Activated CD8-positive, alpha-beta memory T cell treated with anti-CD3 and anti-CD28 coated beads for 24 hours (primary cell): Measurements from ENCODE around the gene PRICKLE3.
"Not testable (repeated sequence)": the region's sequence is repeated elsewhere in the genome, so short reads cannot be mapped to it uniquely, and the experiment has no call there.

Source experiments
- DNase-seq: peaks from one replicate; pipeline ENCODE4 v3.0.0-alpha.2; 2020

PRICKLE3 gene

DNA sequence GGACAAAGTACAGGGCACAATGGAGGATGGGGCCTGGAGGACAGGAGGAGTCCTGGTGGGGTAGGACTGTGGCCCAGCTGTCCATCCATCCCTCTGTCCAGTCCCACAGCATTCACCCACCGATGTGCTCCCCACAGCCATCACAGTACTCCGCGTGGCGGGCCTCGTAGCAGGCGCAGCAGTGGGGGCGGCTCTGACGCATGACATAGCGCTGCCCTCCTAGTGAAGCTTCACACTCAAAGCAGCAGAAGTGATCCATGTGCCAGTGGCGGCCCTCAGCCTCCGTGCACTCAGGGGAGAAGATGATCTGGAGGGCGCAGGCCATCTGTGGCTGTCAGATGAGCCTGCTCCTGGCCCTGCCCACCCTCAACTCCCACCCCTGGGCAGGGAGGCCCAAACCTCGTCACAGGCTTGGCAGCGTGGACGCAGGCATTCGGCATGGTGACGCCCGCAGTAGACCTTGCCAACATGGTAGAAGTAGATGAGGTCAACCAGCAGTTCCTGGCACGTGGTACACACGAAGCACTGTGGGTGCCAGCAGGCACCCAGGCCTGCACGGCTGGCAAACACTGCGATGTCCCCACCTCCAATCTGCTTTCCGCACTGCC is 8.2 kb downstream of the PRICKLE3 start:
- DNase-seq = no peak

DNA sequence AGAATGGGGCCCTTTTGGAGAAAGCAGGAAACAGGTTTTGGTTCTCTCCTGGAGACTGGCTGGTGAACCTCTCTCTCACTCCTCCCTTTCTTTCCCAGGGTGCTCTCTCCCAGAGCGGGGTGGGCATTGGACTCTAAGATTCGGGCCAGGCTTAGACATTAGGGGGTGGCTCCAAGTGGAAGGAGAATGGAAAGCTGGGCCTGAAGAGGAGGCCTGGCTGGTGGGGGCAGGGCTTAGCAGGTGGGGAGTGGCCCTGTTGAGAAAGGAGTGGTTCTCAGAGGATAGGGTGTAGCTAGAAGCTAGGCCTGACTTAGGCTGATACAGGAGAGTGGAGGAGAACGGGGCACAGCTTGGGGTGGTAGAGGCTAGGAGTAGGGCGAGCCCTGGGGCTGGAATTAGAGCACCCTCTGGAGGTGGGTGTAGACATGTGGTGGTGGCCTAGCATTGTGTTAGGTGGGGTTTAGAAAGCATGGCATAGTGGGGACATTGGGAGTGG is 8.8 kb downstream of the PRICKLE3 start:
- no peak for DNase-seq

GRCh38 chrX:49176421-49177326 is 9.5 kb downstream of the PRICKLE3 start:
- no peak for DNase-seq

DNA sequence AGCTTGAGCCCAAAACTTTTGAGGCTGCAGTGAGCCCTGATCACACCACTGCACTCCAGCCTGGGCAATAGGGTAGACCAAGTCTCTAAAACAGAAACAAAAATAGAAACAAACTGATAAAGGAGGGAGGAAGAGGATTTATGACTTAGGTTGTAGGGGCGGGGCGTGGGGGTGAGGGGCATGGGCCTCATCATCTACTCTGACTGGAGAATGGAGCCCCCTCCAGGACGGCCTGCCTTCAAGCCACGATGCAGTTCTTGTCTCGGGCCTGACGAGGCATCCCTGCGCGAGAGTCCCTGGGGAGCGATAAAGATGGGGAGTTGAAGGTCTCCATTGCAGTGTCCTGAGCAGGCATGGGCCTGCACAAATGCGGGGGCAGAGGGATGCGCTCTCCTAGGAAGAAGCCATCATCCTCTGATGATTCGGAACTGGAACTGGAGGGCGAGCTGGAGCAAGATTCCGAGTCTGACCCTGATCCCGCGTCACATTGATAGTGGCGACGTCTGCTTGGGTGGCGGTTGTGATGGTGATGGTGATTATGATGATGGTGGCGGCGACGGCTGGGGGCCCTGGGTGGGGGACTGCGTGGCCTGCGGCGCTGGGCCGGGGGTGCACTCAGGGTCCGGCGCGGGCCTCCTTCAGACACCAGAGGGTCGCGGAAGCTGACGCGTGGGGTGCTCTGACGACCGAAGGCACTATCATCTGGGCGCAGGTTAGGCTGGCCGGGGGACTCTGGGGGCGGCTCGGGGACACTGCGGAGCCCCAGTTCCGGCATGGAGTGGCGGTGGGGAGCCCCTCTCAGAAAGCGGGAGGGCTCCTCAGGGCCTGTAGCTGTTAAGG is 10.5 kb downstream of the PRICKLE3 start:
- DNase-seq = no peak

DNA sequence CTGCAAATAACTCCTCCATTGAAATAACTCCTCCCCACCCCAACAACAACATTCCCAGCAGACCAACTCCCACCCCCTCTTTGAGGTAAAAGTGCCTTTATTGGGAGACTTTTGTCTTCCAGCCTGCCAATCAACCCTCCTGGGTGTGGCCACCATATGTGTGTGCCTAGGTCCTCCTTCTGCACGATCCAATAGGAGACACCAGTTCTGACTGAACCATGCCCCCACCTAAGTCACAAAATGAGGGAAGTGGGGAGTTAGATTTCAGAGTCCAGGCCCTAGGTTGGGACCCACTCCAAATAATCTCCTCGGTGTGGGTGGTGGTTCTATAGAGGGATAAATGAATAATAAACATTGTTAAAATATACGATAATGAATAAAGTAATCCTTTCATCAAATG is 11.4 kb downstream of the PRICKLE3 start:
- no peak for DNase-seq

DNA sequence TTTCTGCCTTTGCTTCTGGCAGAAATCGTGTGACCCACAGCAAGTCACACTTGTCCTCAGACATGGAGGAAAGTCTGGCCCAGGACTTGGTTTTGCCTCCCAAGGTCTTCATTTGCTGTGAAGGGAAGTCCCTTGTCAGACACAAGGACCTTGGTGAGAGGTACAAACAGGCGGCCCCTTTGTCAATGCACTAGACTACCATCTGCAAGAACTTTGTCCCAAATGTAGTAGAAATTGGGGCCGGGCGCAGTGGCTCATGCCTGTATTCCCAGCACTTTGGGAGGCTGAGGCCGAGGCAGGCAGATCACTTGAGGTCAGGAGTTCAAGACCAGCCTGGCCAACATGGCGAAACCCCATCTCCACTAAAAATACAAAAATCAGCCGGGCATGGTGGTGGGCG is 12.6 kb downstream of the PRICKLE3 start:
- DNase-seq = not testable (repeated sequence)

DNA sequence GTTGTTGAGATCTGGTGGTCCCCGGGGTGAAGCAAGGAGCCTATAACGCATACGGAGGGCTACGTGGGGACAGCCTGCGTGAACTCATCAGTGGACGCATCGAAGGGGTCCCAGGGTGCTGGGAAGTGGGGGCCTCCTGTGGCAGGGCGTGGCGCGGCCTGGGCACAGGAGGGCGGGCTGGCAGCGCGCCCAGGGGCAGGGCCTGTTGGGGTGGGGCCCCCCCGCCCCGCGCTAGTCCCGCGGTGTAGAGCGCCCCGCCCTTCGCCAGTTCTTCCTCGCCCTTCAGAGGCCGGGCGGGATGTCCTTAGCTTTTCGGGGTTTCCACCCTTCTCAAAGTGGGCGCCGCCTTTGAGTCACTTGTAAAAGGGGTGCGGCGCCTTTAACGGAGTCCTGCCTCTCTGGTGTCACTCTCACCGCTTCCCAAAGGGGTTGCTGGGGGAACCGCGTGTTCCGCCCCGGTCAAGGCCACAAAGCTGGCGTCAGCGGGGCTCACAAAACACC is 13.8 kb downstream of the PRICKLE3 start:
- peak; percentile 81 for DNase-seq

GRCh38 chrX:49171752-49172279 is 14.4 kb downstream of the PRICKLE3 start, which contains the start of gene PLP2:
Gene PLP2 (plus strand): TSS chrX:49171898. CDS start chrX:49172001, 103 bp downstream.
- DNase-seq = peak; percentile 85

DNA sequence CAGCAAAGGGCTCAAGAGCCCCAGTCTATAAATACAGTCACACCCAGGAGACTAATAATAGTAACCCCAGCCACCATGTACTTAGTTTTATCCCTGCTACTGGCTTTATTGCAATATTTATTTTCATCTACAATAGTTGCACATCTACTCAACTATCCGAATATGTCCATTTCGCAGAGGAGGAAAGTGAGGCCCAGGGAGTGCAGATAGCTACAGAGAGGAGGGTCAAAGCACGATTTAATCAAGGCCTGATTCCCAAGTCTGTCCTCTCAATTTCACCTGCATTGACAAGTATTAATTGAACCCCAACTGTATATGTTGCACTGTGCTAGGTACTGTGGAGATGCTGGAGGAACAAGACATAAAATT is 18.4 kb downstream of the PRICKLE3 start:
- DNase-seq = no peak

DNA sequence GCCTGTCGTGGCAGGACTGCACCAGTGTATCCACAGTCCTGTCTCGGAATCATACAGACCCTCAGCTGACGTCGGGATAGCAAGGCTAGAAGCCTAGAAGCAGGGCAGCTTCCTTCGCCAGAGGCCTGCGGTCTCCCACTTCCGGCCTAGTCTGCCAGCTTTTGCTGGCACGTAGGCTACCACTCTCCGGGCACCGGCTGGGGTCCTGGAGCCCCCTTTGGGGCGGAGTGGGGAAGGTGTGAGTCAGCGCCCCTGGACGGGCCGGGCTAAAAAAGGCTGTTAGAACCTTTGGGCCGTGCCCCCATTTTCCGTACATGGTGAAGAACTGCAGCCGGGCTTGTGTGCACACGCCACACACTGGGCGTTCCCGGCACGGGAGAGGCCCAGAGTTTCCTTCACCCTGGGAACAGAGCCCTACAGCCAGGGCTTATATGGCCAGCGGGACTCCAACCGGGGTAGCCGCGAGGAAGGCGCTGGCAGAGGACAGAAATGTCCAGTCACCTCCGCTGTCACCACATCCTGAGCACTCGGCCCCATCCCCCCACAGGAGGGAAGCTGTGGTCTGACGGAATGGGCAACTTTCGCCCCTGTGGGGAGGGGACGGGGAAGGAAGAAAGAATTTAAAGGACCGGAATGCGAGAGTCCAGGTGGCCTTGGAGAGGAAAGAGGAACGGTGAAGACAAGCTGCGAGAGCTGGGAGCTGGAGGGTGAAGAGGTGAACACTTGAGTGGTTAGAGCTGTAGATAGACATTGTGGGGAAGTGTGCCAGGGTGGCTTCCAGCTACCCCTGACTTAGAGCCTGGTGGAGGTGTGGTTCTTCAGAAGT is 19.0 kb downstream of the PRICKLE3 start:
- peak; percentile 80 for DNase-seq

GRCh38 chrX:49165901-49166881 is 20.0 kb downstream of the PRICKLE3 start:
- DNase-seq = peak; percentile 82

- DNase-seq = no peak
These were observed 21.4 kb downstream of the PRICKLE3 start for GRCh38 chrX:49164589-49165360.

- DNase-seq = peak; percentile 87
These were observed 22.4 kb downstream of the PRICKLE3 start for GRCh38 chrX:49163555-49164419.

DNA sequence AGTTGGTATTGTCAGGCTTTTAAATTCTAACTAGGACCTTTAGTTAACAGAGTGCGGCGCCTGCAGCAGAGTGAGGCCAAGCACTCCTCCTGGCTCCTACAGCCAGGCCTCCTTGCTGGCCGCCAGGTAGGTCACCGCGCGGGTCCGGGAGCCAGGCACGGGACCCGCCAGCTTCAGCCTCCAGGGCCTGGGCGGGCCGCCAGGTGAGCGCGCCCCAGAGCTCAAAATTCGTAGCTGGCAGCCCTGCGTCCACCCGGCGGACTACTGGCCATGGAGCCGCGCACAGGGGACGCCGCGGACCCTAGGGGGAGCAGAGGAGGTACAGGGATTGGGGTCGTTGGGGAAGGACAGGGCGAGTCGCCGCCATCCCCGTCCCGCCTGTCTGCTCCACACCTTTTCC is 23.6 kb downstream of the PRICKLE3 start, which contains the start of gene MAGIX:
TSS of gene MAGIX (plus strand) at position 139 of the 400 bp plus-strand sequence. CDS start at position 271, 132 bp downstream.
- no peak for DNase-seq

- no peak for DNase-seq
These were observed 24.5 kb downstream of the PRICKLE3 start for GRCh38 chrX:49161632-49162031.

DNA sequence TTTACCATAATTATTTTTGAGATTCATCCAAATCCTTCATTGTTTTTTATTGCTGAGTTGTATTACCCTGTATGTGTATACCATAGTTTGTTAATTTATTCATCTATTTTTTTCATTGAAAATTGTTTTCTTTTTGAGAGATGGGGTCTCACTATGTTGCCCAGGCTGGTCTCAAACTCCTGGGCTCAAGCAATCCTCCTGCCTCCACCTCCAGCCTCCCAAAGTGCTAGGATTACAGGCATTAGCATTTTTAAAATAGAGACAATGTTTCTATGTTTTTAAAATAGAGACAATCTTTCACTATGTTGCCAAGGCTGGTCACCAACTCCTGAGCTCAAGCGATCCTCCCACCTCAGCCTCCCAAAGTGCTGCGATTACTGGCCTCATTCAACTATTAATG is 25.3 kb downstream of the PRICKLE3 start:
- no peak for DNase-seq

GRCh38 chrX:49157194-49157593 is 29.0 kb downstream of the PRICKLE3 start:
- no peak for DNase-seq
